ENCODE results near the gene SLC25A22. TPM values are rescaled to one million over a fixed set of nuclear protein-coding genes. Genes with fewer than 3 reads are reported as not detected.

SLC25A22 gene
- total and polyA plus RNA-seq, 12 donors: 2.2 to 11.1 (median 4.0) TPM

DNA sequence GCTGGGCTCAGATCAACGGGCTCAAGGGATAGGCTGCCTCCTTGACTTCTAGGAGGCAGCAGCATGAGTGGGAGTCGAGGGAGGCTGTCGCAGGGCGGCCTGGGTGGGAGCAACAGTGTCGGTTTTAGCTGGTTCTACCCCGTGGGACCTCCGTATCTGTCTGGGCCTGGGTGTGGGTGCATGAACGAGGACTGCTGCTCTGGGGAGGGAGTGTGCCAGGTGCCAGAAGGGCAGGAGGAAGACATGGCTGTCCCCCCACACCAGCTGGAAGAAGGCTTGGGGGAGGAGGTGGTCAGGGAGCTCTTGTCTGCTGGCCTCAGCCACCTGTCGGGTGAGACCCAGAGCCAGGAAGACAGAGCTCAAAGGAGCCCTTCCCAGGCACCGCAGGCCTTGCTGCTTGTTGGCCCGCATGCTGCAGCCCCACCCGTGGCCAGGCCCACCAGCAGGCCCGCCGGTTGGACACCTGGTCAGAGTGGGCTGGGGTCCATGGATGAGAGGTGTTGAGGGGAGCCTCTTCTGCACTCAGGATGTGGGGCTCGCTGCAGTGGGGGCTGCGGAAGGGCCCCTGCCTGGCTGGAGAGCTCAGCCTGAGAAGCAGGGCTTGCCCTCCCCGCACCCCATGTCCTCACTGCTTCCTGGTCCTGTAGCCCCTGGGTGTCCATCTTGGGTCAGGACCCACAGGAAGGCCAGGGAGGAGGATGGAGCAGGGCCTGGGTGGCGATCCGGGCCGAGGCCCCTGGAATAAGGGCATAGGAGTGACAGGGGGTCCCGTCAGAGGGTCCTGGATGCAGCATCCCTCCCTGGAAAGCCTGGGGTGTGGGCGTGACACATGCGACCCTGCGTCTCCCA is 11.6 kb downstream of the SLC25A22 start:
- Histone ChIP-seq H3K27me3 (peaks cover 0 to 31% (median 25%) of the 10 kb centered on the region in 7 donors), H3K4me3 (no peak overlapping the region), H3K4me1 (peaks cover 0 to 18% (median 9%) of the 10 kb centered on the region in 9 donors), H3K27ac (no peak overlapping the region), H3K36me3 (peaks cover 0 to 5% (median 0%) of the 10 kb centered on the region in 9 donors), H3K9me3 (no peaks in the 10 kb centered on the region)
- DNase-seq (no peak), ATAC-seq (no peak)
- intact Hi-C loops (cut with DNase I): no loop called here
- TF ChIP-seq, protein P1, sequence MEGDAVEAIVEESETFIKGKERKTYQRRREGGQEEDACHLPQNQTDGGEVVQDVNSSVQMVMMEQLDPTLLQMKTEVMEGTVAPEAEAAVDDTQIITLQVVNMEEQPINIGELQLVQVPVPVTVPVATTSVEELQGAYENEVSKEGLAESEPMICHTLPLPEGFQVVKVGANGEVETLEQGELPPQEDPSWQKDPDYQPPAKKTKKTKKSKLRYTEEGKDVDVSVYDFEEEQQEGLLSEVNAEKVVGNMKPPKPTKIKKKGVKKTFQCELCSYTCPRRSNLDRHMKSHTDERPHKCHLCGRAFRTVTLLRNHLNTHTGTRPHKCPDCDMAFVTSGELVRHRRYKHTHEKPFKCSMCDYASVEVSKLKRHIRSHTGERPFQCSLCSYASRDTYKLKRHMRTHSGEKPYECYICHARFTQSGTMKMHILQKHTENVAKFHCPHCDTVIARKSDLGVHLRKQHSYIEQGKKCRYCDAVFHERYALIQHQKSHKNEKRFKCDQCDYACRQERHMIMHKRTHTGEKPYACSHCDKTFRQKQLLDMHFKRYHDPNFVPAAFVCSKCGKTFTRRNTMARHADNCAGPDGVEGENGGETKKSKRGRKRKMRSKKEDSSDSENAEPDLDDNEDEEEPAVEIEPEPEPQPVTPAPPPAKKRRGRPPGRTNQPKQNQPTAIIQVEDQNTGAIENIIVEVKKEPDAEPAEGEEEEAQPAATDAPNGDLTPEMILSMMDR (IDR thresholded peaks at IDR 0.05): no peak
- WGBS, 2 donors: 75 to 80% methylated on average over 23 to 24 of the region's 24 CpGs

DNA sequence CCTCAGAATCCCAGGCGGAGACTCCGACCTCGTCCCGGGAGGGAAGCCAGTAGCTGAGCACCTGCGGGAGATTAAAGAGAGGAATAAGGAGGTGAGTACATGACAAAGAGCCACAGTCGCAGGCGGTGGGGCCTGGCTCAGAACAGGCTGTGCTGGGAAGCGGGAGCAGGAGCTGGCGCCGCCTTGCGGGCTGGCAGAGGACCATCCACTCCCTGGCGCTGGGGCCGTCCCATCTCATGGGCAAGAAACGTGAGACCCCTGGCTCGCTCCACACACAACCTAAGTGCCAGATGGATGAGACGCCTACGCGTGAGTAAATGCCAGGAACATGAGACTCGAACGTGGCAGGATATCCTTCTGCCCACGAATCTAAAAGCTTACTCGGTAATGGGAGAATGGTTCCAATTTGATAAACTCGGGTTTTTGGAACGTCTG is 14.5 kb downstream of the SLC25A22 start:
- peak; percentile 45 to 85 (median 80) for ATAC-seq
- Histone ChIP-seq H3K36me3 (peaks cover 0 to 6% (median 0%) of the 10 kb centered on the region in 9 donors), H3K4me1 (peaks cover 0 to 22% (median 14%) of the 10 kb centered on the region in 9 donors), H3K27ac (peak overlapping the region in 4 of 10 donors; percentile 1 to 35 (median 12)), H3K9me3 (no peaks in the 10 kb centered on the region), H3K27me3 (peaks cover 0 to 11% (median under 1%) of the 10 kb centered on the region in 7 donors), H3K4me3 (no peak overlapping the region)
- intact Hi-C loops (cut with DNase I): no loop called here
- 25 to 32% methylated on average over 24 of the region's 24 CpGs for WGBS, 2 donors
- TF ChIP-seq, protein P1 (IDR thresholded peaks at IDR 0.05): peak in 8 of 9 donors; percentile 21 to 72 (median 63)
- DNase-seq: peak; percentile 57 to 72

DNA sequence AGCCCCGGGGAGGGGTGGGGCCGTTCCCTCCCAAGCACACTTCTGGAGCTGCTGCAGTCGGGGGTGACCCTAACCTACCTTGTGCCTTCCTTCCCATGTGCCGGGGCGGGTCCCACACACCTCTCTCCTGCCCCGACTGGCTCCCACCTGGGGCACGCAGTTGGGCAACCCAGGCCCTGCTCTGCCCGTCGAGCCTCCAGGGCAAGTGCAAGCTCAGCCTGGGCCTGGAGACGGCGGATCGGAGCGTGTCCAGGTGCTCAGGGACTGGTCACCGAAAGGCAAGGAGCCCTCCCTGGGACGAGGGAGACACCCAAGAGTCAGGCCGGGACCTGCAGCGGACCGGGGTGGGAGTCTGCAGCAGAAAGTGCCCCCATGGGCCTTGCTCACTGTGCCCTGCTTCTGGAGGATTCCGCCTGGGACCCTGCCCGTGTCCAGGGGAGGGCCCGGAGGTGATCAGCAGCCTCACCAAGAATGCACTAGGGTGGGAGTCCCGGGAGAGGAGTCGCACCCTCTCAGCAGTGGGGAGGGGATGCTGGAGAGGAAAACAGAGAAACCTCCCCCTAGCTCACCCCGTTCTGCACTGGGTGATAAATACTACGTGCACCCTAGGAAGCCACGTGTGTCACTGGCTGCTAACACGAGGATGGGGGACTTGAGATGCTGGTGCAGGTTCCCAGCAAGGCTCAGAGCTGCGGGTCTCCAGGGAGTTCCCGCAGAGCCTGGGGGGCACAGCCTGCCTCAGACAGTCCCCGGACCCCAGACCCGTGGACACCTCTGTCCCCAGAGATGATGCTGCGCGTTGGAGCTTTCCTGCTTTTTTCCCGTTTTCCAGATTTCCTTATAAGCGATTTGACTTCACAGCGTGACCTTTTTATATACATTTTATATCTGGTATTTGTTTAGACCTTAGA is 15.6 kb downstream of the SLC25A22 start:
- peaks cover 0 to 1% (median 0%) of the 10 kb centered on the region in 7 donors for H3K27me3 ChIP-seq
- intact Hi-C loops (cut with DNase I): no loop called here
- 75 to 76% methylated on average over 36 of the region's 36 CpGs for WGBS, 2 donors

More for the DNA sequence above, 15.6 kb downstream of the SLC25A22 start:
- Histone ChIP-seq H3K4me3 (no peak overlapping the region), H3K36me3 (peaks cover 0 to 6% (median 0%) of the 10 kb centered on the region in 9 donors), H3K27ac (no peak overlapping the region), H3K9me3 (no peaks in the 10 kb centered on the region), H3K4me1 (peaks cover 0 to 33% (median 21%) of the 10 kb centered on the region in 9 donors)
- TF ChIP-seq, protein P1 (IDR thresholded peaks at IDR 0.05): no peak
- no peak for ATAC-seq
- DNase-seq: peak in 1 of 2 donors; percentile 15
